HT1080 (cell line): ENCODE data around the gene ACAP3. TPM values are rescaled to one million over a fixed set of nuclear protein-coding genes. Genes with fewer than 3 reads are reported as not detected.
"Not testable (repeated sequence)": the region's sequence is repeated elsewhere in the genome, so short reads cannot be mapped to it uniquely, and the experiment has no call there.

Experiments used
- DNase-seq: peaks from one replicate; pipeline ENCODE4 v3.0.0-alpha.2; 2015; ENCODE audit warnings: low read depth
- total RNA-seq: library from RNA; depleted of rRNA; stranded (reverse); fragments of >200 nt; shearing (Covaris generic); gene quantifications from 2 replicates; pipeline ENCODE4 v1.2.3, GENCODE V29; 2014

ACAP3 gene
- total RNA-seq, 1 experiment from 2014 or later, result 34.9 TPM

GRCh38 chr1:1330366-1331067 lies 22.8 kb upstream of the ACAP3 start:
- no peak for DNase-seq

- DNase-seq, result no peak
Observed at GRCh38 chr1:1329304-1330210, 21.8 kb upstream of the ACAP3 start.

- no peak for DNase-seq
Observed at GRCh38 chr1:1328254-1328653, 20.5 kb upstream of the ACAP3 start.

- no peak for DNase-seq
Observed at GRCh38 chr1:1327291-1327690, 19.6 kb upstream of the ACAP3 start.

GRCh38 chr1:1326075-1326605 lies 18.4 kb upstream of the ACAP3 start:
- no peak for DNase-seq

- no peak for DNase-seq
Observed at GRCh38 chr1:1325288-1326074, 17.8 kb upstream of the ACAP3 start.

GRCh38 chr1:1324524-1325287 lies 17.0 kb upstream of the ACAP3 start, which contains the start of the genes CPTP and INTS11:
CPTP (plus strand) TSS chr1:1324802; CDS start chr1:1326911, 2,109 bp downstream.
INTS11 (minus strand) TSS chr1:1324660; CDS start chr1:1324608, 52 bp downstream.
- peak; percentile 65 for DNase-seq

DNA sequence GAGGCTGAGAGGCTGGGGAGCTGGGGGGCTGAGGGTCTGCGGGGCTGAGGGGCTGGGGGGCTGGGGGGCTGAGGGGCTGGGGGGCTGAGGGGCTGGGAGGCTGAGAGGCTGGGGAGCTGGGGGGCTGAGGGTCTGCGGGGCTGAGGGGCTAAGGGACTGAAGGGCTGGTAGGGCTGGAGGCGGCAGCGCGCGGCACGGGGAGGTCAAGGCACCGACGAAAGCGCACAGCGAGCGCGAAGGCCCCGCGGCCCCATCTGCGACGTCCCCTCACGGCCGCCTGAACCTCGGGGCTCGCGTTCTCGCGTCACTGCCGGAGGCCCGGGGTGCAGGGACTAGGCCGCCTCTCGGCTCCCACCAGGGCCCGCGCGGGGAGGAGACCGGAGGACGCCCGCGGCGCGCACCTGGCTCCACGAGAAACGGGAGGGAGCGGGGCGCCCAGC lies 16.4 kb upstream of the ACAP3 start:
- DNase-seq, result no peak

GRCh38 chr1:1322952-1323351 lies 15.2 kb upstream of the ACAP3 start:
- DNase-seq, result no peak

- no peak for DNase-seq
Observed at GRCh38 chr1:1322418-1322817, 14.7 kb upstream of the ACAP3 start.

- DNase-seq, result no peak
Observed at GRCh38 chr1:1321477-1321876, 13.7 kb upstream of the ACAP3 start.

- DNase-seq, result no peak
Observed at GRCh38 chr1:1320666-1321448, 13.1 kb upstream of the ACAP3 start.

DNA sequence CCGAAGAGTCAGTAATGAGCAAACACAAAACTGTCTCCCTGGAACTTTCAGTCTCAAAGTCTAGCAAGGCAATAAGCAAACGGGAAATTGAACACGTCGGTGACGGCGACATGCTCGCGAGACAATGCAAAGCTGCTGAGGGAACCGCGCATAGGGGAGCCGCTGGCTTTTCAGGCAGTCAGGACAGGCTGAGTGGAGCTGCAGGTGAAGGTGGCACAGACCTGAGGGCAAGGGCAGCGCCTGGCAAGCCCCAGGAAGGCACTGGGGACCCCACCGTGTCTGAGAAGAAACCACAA lies 11.9 kb upstream of the ACAP3 start:
- no peak for DNase-seq

DNA sequence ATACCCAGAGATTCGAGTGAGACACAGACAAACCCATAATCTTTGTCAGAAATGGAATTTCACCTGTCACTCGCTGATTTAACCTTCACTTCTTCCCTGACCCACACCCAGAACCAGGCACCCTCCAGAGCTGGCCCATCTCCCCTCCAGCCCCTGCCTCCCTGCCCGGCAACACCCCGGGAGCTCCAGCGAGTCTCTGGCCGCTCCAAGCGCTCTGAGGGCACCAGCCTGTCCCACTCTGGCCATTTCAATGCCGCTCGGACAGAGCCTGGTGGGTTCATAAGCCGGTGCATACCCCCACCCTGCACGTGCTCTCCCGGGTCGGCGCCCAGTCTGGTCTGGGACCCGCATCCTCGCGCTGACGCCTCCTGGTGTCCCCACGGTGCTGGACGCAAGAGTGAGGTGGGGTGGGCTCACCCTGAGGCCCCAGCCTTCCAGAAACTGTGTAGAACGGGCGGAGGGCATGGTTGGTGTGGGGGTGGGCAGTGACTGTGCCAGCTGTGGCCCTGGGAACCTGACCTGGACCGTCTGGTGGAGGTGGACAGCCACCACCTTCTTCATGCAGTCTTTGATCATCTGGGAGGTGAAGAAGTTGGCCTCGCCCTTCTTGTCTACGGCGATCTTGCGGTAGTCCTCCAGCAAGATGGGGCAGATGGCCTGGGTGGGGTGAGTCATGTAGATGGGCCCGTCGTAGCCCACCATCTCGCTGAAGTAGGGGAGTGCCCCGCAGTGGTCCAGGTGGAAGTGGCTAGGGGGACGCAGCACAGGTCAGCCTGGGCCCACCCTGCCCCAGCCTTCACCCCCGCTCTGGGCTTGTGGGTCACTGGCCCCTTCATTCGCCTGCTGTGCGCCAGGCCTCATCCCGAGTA lies 11.3 kb upstream of the ACAP3 start:
- DNase-seq, result no peak

- peak; percentile 95 for DNase-seq
Observed at GRCh38 chr1:1318131-1318652, 10.5 kb upstream of the ACAP3 start.

- no peak for DNase-seq
Observed at GRCh38 chr1:1317420-1317819, 9.7 kb upstream of the ACAP3 start.

DNA sequence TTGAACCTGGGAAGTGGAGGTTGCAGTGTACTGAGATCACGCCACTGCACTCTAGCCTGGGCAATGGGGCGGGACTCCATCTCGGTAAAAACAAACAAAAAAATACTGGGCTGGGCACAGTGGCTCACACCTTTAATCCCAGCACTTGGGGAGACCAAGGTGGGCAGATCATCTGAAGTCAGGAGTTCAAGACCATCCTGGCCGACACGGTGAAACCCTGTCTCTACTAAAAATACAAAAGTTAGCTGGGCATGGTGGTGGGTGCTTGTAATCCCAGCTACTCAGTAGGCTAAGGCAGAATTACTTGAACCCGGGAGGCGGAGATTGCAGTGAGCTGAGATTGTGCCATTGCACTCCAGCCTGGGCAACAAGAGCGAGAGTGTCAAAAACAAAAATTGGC lies 8.5 kb upstream of the ACAP3 start:
- not testable (repeated sequence) for DNase-seq

DNA sequence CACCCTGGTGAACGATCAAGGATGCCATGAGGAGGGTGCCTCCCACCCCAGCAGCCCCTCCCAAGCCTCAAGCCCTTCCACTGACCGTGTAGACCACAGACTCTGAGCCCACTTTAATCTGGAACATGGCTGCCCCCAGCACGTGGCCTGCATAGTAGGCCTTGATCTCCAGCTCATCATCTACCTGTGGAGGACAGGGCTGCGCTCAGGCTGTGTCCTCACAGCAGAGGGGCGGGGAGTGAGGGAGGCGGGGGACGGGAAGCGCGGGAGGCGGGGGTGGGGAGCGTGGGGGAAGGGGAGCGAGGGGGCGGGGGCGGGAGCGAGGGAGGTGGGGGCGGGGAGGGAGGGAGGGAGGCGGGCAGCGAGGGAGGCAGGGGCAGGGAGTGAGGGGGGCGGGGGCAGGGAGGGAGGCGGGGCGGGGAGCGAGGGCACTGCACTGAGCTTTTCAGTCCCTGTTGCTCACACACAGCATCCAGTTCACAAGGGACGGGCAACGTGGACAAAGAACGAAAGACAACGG lies 7.8 kb upstream of the ACAP3 start:
- DNase-seq, result no peak
